HUES48 (cell line): ENCODE results near the gene AEBP1.

ENCODE experiments used
- H3K27ac ChIP-seq: one replicate; pipeline ENCODE4 v1.7.0; 2013; ENCODE audit warnings: low read depth, low read length, inconsistent platforms
- H3K27me3 ChIP-seq: 2 replicates; pipeline ENCODE4 v1.6.1; 2013; ENCODE audit warnings: mild to moderate bottlenecking, low read length; ENCODE audit not compliant: control insufficient read depth, insufficient read depth
- H3K36me3 ChIP-seq: 2 replicates; pipeline ENCODE4 v1.6.1; 2013; ENCODE audit warnings: low read length; ENCODE audit not compliant: control insufficient read depth, insufficient read depth
- H3K4me1 ChIP-seq: 2 replicates; pipeline ENCODE4 v1.6.1; 2013; ENCODE audit warnings: mild to moderate bottlenecking, low read length; ENCODE audit not compliant: control insufficient read depth, insufficient read depth
- H3K4me3 ChIP-seq: 2 replicates; pipeline ENCODE4 v1.5.1; 2013; ENCODE audit warnings: mild to moderate bottlenecking, low read depth, low read length
- H3K9ac ChIP-seq: 2 replicates; pipeline ENCODE4 v1.6.1; 2013; ENCODE audit warnings: mild to moderate bottlenecking, low read depth, low read length, moderate library complexity
- H3K9me3 ChIP-seq: 2 replicates; pipeline ENCODE4 v1.6.1; 2013; ENCODE audit warnings: low read length; ENCODE audit not compliant: control insufficient read depth, insufficient read depth

AEBP1 gene

DNA sequence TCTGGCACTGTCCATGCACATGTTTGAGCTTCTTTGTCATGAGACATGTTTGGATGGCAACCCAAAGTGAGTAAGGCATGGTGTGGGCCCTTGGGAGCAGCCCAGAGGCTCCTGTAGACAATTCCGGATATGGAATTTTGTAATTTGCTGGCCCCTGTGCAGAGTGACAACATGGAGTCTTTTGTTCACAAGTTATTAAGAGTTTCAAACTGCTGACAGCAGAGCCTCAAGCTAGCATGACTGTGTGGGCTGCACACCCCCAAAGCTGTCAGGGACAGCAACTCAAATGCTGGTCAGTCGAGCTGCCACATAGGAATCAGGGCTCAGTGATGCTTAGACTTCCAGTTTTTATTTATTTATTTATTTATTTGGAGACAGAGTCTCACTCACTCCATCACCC is 44.0 kb downstream of the AEBP1 start:
- Histone ChIP-seq H3K27me3 (peaks cover 27% of the 10 kb centered on the region), H3K4me3 (no peak overlapping the region), H3K9me3 (no peaks in the 10 kb centered on the region), H3K27ac (no peak overlapping the region), H3K36me3 (no peaks in the 10 kb centered on the region), H3K4me1 (peaks cover 10% of the 10 kb centered on the region; the same call in 1 of the 2 replicates), H3K9ac (no peak overlapping the region)

DNA sequence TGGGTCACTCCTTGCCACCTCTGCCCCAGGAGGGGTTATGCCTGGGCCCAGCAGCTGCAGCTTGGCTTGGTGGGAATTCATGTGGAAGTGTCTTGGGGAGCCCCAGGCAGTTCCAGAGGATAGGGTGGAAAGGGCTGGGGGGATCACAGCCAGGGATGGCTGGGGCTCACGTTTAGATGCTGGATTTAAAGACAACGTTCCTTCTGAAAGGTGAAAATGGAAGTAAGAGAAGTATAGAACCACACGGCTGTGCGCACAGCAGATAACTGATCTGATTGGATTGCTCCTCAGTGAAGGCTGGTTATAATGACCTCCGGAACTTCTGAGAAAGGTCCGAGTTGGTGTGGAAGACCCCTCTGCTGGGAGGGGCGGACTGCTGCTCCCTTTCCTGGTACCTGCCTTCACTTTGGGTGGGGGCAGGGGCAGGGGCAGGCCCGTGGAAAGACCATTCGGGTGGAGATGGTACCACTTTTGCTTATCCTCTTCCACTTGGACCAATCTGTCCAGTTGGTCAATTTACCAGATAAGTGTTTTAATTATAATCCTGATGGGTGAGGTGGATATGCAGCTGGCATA is 44.9 kb downstream of the AEBP1 start:
- H3K4me3 ChIP-seq = no peak overlapping the region
- no peak overlapping the region for H3K9ac ChIP-seq
- H3K9me3 ChIP-seq = no peaks in the 10 kb centered on the region
- H3K4me1 ChIP-seq = peaks cover 10% of the 10 kb centered on the region; the same call in 1 of the 2 replicates
- H3K27me3 ChIP-seq = peaks cover 25% of the 10 kb centered on the region
- no peaks in the 10 kb centered on the region for H3K36me3 ChIP-seq
- H3K27ac ChIP-seq = no peak overlapping the region

DNA sequence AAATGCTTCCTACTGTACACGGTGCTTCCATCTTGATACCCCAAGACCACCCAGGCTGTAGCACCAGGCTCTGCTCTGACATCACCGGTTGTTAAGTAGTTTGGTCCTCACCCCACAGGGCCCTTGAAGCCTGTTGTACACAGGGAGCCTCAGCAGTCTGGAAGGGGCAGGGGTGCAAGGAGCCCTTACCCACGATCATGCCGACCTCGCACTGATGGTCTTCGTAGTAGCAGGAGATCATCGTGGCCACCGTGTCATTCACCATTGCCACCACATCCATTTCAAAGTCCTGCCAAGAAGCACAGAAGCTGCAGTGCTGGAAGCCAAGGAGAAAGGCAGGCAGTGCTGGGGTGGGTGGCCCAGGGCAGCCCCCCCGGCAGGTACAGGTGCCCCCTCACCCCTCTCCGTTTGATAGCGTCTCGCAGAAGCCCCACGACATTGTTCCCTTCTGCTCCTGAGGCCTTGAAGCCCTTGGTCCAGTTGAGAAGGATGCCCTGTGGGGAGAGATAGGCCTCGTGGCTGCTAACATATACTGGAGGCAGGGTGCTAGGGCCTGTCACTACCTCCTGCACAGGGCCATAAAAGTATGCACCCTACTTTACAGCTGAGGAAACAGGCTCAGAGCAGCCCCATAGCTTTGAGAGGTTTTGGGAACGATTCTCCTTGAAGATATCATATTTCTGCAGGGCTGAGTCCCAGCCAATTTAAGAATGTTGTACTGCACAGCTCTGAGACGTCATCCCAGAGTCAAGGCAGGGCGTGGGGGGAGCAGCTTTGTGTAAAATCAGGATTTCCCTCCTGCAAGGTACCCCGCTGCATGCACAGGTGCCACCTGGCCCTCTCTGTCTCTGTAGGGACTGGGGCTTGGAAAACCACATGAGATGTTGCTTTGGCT is 45.7 kb downstream of the AEBP1 start:
- no peaks in the 10 kb centered on the region for H3K9me3 ChIP-seq

DNA sequence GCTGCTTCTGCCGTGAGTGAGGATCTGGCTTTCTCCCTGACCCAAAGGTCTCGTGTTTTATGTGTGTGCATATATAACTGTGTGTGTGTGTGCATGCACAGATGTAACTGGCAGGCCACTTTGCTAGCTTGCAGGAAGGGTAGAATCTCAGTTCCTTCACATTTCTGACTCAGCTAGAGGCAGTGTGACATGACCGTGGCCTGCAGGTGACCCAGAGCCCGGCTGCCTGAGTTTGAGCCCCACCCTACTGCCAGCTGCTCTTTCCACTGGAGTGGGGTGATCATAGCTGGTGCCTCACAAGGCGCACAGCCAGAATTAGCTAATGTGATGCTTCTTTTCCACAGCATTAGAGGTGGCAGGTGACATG is 46.3 kb downstream of the AEBP1 start:
- H3K27me3 ChIP-seq = peaks cover 11% of the 10 kb centered on the region
- H3K4me3 ChIP-seq = no peak overlapping the region
- H3K36me3 ChIP-seq = no peaks in the 10 kb centered on the region
- peaks cover 10% of the 10 kb centered on the region; the same call in 1 of the 2 replicates for H3K4me1 ChIP-seq
- H3K9ac ChIP-seq = no peak overlapping the region
- H3K9me3 ChIP-seq = no peaks in the 10 kb centered on the region
- H3K27ac ChIP-seq = no peak overlapping the region

More for the DNA sequence above, 45.7 kb downstream of the AEBP1 start:
- peaks cover 17% of the 10 kb centered on the region for H3K27me3 ChIP-seq
- H3K36me3 ChIP-seq = no peaks in the 10 kb centered on the region
- H3K27ac ChIP-seq = no peak overlapping the region
- H3K4me1 ChIP-seq = peaks cover 10% of the 10 kb centered on the region; the same call in 1 of the 2 replicates
- H3K9ac ChIP-seq = no peak overlapping the region
- H3K4me3 ChIP-seq = no peak overlapping the region

DNA sequence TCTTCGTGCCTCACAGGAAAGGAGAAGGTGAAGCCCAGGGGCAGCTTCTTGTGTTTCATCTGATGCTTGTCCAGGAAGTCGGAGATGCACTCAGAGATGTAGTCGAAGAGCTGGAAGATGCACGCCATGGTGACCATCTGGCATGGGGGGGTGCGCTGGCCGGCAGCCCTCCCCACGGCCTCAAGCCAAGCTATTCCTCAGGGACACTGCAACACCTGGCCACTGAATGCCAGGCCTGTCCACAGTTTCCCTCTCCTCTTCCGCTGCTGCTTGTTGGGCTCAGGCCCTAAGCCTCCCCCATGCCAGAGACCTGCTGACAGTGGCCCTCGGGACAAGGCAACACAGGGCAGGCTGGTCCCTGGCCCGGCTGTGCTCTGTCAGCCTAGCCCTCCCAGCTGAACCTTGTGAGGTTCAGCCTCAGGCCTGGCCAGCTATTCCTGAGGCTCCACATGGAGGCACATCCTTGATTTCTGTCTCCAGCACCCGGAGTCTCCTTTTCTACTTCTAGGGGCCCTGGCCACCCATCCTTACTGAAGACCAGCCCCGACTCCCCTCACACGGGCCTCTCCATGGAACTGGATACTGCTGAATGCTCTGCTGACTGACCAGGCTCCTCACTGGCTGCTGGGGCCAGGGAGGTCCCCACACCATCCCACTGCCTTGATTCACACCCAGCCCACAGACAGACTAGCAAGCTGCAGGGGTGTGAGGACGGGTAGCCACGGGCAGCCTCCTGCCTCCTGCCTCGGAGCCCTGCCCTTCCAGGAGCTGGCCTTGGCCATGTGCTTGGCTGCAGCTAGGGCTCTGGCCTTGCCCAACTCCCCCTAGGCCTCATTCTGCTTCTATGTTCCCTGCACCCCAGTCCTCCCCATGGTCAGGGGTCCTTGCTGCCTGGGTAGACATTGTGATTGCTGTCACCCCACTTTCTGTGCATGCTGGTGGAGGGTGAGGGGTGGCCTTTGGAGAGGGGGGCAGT is 47.1 kb downstream of the AEBP1 start:
- H3K4me3 ChIP-seq = no peak overlapping the region
- H3K27me3 ChIP-seq = 0 out of 2 replicates have a peak, but pooled peaks cover 6% of the 10 kb centered on the region
- H3K9ac ChIP-seq = no peak overlapping the region
- H3K9me3 ChIP-seq = no peaks in the 10 kb centered on the region
- no peak overlapping the region for H3K27ac ChIP-seq
- H3K4me1 ChIP-seq = peaks cover 10% of the 10 kb centered on the region; the same call in 1 of the 2 replicates
- no peaks in the 10 kb centered on the region for H3K36me3 ChIP-seq

DNA sequence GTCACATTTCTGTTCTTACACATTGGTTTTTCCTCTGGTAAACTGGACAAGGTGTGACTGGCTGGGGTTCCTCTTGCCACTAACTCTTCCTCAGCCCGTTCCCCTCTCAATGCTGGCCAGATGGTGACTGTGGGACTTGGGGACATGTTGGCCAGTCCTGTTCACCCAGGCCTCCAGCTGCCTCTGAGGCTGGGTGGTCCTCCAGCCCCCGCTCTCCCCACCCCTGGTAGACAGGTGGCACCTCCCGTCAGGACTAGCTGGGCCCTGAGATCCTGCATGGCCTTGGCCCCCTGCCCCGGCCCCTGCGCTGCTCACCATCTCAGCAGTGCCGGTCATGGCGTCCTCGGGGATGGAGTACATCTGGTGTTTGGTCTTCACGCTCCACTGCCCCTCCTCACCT is 47.8 kb downstream of the AEBP1 start:
- H3K36me3 ChIP-seq = no peaks in the 10 kb centered on the region
- H3K27me3 ChIP-seq = no peaks in the 10 kb centered on the region
- no peaks in the 10 kb centered on the region for H3K9me3 ChIP-seq
- peaks cover 5% of the 10 kb centered on the region; the same call in 1 of the 2 replicates for H3K4me1 ChIP-seq
- H3K27ac ChIP-seq = no peak overlapping the region
- H3K9ac ChIP-seq = no peak overlapping the region
- H3K4me3 ChIP-seq = no peak overlapping the region

DNA sequence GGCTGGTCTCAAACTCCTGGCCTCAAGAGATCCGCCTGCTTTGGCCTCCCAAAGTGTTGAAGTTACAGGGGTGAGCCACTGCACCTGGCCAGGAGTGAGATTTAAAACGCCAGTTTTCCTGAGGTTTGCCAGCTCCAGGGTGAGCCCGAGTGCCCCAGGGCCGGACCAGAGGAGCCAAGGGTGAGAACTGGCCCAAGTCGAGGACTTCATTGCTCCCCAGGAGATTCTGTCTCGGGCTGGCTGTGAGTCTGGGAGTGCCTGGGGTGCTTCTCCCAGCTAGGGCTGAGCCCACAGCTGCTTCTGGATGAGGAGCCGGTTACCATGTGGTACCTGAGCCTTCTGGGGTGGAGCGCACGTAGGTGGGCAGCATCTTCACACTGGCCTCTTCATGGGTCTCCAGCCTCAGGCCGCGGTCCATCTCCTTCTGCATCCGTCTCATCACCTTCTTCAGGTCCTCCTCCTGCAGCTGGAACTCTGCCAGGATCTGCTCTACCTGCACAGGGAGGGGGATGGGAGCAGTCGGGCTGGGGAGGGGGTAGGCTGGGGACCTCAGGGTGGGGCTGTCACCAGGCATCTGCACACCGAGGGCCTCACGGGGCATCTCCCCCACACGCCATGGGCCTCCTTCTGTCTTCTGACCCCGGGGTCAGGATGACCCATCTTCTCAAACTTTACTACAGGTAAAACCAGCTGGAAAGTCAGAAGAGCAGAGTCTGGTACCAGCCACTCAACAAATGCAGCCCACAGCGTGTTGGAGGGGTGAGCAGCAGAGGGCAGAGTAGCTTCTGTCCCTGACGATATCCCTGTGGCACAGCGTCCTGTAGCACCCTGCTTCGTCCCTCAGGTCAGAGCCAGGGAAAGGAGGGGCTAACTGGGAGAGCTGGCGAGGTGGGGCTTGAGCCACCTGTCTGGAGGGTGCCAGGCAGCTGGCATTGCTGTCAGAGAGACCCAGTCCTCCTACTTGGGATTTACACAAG is 49.1 kb downstream of the AEBP1 start:
- Histone ChIP-seq H3K9me3 (no peaks in the 10 kb centered on the region), H3K4me1 (peaks cover 4% of the 10 kb centered on the region; the same call in 1 of the 2 replicates), H3K36me3 (no peaks in the 10 kb centered on the region), H3K4me3 (no peak overlapping the region), H3K27me3 (no peaks in the 10 kb centered on the region), H3K27ac (no peak overlapping the region), H3K9ac (no peak overlapping the region)

DNA sequence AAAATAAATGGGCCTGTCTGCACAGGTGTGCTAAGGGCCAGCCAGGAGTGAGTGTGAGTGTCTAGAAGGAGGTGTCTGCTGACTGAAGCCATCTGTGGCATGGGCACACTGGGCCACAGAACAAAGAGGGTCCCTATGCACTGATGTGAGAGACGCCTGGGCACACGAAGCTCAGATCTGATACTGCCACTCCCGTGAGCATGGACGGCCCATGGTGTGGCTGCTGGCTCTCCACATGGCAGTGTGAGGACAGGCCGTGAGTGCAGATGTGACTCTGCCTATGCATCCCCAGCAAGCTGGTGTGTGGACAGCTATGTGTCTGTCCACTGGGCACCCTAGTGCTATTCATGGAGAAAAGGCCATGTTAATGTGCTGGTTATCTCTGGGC is 49.8 kb downstream of the AEBP1 start:
- H3K36me3 ChIP-seq = no peaks in the 10 kb centered on the region
- no peak overlapping the region for H3K27ac ChIP-seq
- H3K9me3 ChIP-seq = no peaks in the 10 kb centered on the region
- H3K27me3 ChIP-seq = no peaks in the 10 kb centered on the region
- no peak overlapping the region for H3K4me3 ChIP-seq
- peaks cover 4% of the 10 kb centered on the region; the same call in 1 of the 2 replicates for H3K4me1 ChIP-seq
- no peak overlapping the region for H3K9ac ChIP-seq

DNA sequence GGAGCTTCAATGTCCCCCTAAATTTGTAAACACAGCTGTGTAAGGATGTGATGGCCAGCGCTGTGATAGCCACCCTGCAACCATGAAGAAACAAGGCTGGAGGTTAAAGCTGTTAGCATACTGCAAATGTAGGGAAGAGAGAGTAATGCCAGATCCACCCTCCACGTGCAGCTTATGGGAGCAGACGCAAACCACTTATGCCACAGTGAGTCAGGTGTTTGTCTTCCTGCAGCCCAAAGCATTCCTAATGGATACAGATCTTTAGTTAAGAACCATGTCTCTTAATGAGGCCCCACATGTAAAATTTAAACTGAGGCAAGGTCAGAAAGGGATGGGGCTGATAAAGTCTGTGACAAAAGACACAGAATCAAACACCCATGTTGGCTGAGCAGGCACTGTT is 50.6 kb downstream of the AEBP1 start:
- H3K9me3 ChIP-seq = no peaks in the 10 kb centered on the region
- H3K9ac ChIP-seq = no peak overlapping the region
- peaks cover 4% of the 10 kb centered on the region; the same call in 1 of the 2 replicates for H3K4me1 ChIP-seq
- H3K27ac ChIP-seq = no peak overlapping the region
- H3K27me3 ChIP-seq = no peaks in the 10 kb centered on the region
- no peak overlapping the region for H3K4me3 ChIP-seq
- H3K36me3 ChIP-seq = no peaks in the 10 kb centered on the region
